T follicular helper cell (primary cell): Measurements from ENCODE around the gene IL2RA.
"Not testable (repeated sequence)": the region's sequence is repeated elsewhere in the genome, so short reads cannot be mapped to it uniquely, and the experiment has no call there.

Source experiments
- DNase-seq: peaks from one replicate; pipeline ENCODE4 v3.0.0-alpha.2; 2020; ENCODE audit warnings: low read depth

Gene IL2RA

DNA sequence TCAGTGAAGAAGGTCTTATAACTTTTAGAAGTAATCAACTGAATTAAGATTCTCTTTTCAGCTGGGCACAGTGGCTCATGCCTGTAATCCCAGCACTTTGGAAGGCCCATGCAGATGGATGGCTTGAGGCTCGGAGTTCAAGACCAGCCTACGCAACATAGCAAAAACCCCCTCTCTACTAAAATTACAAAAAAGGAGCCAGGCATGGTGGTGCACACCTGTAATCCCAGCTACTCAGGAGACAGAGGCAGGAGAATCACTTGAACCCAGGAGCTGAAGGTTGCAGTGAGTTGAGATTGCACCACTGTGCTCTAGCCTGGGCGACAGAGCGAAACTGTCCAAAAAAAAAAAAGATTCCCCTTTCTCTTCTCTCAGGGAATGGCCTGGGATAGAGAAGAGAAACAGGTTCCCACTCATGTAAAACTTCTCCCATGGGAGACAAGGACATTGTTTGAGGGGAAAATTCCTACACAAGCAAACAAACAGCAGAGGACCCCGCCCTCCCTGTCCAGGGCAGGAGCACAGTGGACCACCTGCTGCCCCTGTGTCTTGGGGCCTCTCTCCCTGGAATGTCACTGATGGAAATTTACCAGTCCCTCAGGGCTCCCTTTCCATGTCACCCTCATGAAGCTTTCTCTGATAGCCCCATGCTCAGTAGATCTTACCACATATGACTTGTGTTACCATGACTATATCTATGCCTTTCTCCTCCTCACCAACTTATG is 5.6 kb downstream of the IL2RA start:
- no peak for DNase-seq

DNA sequence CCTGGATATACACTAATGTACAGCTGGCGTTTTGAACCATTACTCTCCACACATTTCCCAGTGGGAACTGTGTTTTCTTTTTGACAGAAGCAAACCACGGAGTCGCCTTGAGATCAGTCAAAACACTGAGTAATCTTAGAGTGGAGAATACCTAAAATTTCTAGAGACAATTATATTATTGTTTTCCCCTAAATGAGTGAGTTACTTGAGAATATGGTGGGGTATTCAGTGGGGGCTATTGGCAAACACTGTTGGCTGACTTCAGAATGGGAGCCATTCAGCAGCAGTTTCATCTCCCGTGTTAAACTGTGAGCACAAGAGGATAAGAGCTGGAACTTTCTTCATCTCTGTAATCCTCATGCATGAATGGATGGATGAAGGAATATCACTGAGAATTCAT is 6.2 kb downstream of the IL2RA start:
- DNase-seq: no peak

DNA sequence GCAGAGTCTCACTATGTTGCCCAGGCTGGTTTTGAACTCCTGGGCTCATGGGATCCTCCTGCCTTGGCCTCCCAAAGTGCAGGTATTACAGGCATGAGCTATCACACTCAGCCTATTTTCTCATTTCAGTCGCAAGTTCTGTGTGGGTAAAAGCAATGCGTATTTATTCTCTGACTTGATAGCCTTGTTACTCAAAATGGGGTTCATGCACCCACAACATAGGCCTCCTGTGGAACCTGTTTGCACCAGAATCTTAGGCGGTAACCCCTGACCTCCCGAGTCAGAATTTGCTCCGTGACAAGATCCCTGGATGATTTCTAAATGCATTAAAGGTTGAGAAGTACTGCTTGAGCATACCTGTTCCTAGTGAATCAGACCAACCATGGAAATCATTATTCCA is 7.3 kb downstream of the IL2RA start:
- no peak for DNase-seq

GRCh38 chr10:6053816-6054631 is 8.1 kb downstream of the IL2RA start:
- DNase-seq: no peak

- no peak for DNase-seq
Measured at GRCh38 chr10:6053303-6053702, 8.9 kb downstream of the IL2RA start.

GRCh38 chr10:6052247-6053221 is 9.6 kb downstream of the IL2RA start:
- DNase-seq: peak; percentile 66

GRCh38 chr10:6050801-6051445 is 11.2 kb downstream of the IL2RA start:
- peak; percentile 87 for DNase-seq

DNA sequence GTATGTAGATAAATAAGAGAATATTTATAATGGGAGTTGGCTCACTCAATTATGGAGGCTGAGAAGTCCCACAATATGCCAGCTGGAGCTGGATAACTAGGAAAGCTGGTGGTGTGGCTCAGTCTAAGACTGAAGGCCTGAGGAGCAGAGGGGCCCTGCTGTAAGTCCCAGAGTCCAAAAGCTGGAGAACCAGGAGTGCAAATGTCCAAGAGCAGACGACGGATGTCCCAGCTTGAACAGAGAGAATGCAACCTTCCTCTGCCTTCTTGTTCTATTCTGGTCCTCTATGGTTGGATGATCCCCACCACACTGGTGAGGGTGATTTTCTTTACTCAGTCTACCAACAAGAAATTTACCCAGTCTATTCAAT is 13.2 kb downstream of the IL2RA start:
- DNase-seq: no peak

DNA sequence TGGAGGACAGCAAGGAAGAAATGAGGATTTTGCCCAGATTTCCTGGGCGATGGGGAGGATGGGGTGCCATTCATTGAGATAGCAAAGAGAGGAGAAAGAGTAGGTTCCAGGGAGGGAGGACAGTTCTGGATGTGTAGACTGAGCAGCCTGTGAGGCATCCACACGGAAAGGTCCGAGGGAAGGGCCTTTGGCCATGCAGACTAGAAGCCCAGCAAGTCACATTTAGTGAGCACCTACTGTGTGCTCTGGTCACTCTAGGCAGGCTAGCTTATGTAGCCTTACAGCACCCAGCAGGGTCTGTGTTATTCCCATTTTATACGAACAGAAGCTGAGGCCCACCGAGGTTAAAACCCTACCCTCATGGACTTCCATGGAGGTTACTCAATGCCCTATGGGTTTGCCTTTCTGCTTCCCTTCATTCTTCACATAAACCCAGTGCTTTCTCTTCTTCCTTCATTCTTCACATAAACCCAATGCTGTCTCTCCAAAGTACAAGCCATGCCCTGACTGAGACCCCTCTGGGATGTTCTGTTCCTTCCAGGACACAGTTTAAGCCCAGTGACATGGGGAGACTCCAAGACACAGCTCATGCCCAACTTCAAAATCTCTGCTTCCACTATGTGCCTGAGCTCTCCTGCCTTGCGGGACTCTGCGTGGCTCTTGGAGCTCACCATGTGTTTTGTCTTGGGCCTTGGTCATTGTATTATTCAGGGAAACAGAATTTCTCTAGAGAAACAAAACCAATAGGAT is 13.7 kb downstream of the IL2RA start:
- DNase-seq: no peak

GRCh38 chr10:6047847-6048246 is 14.3 kb downstream of the IL2RA start:
- no peak for DNase-seq

DNA sequence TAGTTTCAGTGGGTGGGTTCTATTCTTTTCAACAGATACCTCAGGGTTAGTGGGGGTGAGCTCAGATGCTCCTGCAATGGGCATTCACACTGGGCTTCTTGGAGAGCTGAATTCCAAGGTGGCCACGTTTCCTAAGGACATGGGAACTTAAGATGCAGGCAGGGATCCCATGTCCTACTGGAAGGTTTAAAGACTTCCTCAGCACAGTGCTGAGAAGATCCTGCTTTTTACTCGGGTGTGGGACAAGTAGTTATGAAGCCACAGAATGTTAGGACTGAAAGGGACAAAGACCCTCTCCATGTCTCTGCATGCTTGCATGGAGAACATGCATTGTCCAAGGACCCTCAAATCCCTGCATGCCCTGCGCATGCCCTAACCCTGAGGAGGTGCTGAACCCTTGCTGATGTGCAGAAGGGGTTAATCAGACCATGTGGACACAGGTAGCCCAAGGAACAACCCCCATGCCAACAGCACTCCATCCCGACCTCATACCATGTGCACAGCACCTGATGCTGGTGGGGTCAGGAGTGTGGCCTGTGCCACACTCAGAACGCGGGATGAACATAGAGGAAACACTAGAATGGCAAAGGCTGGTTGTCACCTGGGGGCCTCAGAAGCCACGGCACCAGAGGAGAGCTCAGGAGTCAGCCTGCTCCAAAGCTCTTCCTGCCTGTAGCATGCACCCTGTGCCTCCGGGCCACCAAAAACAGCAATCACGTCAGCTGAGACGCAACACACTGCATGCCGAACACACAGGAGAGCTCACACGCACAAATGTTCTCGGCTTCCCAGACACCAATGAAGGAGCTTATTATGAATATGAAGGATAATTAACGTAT is 15.2 kb downstream of the IL2RA start:
- no peak for DNase-seq

GRCh38 chr10:6045878-6046772 is 16.0 kb downstream of the IL2RA start:
- DNase-seq: no peak

DNA sequence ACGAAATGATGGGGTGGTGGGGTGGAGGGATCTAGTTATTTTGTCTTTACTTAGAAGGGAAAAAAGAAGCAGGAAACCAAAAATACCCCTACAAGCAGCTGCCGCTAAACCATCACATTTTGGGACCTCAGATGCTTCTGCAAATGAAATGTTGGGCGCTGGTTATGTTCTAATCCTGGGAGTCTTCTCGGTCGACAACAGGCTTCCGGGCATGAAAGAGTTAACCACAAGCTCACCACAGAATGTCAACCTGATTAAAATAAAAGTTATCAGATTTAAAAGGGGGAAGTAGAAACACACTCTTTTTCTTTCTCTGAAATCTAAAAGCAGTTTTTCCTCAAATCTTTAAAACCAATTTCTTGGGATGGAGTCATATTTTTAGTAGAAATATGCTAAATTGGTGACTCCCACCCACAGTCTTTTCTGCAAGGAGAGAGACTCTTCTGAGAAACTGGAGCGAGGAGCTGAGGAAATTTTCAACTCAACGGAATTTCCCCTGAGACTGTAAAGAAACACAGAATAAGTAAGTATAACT is 16.8 kb downstream of the IL2RA start:
- no peak for DNase-seq

- DNase-seq: no peak
Measured at GRCh38 chr10:6044751-6045313, 17.3 kb downstream of the IL2RA start.

- DNase-seq: no peak
Measured at GRCh38 chr10:6044060-6044459, 18.1 kb downstream of the IL2RA start.

GRCh38 chr10:6043377-6043776 is 18.8 kb downstream of the IL2RA start:
- DNase-seq: not testable (repeated sequence)

GRCh38 chr10:6040205-6040604 is 22.0 kb downstream of the IL2RA start:
- DNase-seq: no peak

DNA sequence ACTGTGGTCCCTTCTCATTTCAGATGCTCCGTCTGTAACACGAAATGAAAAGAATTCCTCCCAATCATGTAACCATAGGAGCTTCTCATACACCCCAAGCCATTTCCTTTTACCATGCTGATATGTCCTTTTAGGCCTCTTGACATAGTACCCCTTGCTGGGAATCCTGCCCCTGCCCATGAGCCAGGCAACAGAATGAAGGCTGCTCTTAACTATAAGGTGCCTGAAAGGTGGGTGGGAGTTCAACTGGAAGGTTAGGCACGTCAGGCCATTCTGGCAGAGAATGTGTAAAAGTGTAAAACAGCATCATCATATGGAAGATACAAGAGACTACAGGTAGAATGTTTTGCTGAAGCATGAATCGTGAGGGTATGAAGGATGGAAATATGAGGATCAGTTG is 22.5 kb downstream of the IL2RA start:
- DNase-seq: no peak
